Brain microvascular endothelial cell (primary cell): ENCODE data around the gene STK39.

Experiments used
- DNase-seq: peaks from one replicate; pipeline ENCODE4 v3.0.0-alpha.2; 2020
- H3K27ac ChIP-seq: fragments of 250-450 bp; sonication (Bioruptor Pico); 2 replicates; pipeline ENCODE4 v1.5.1; 2020; ENCODE audit warnings: mild to moderate bottlenecking, moderate library complexity
- H3K27me3 ChIP-seq: fragments of 250-450 bp; sonication (Bioruptor Pico); replicated peaks from 2 replicates; pipeline ENCODE4 v1.5.1; 2020; ENCODE audit warnings: mild to moderate bottlenecking
- H3K36me3 ChIP-seq: fragments of 250-450 bp; sonication (Bioruptor Pico); replicated peaks from 2 replicates; pipeline ENCODE4 v1.5.1; 2020; ENCODE audit warnings: mild to moderate bottlenecking
- H3K4me3 ChIP-seq: 2 replicates; pipeline ENCODE4 v1.5.1; 2011; ENCODE audit warnings: low read depth, mild to moderate bottlenecking, control low read depth, low read length, moderate library complexity
- CTCF ChIP-seq: IDR thresholded peaks from 2 replicates; pipeline ENCODE4 v1.5.1; 2011; ENCODE audit warnings: low read depth, mild to moderate bottlenecking, moderate library complexity, low read length, control low read depth, inconsistent platforms; ENCODE audit errors: missing control alignments
- in situ Hi-C: cut with HindIII; loops from 2 replicates; pipeline ENCODE4 v1.10.0; 2017; ENCODE audit warnings: low sequenced_read_pairs, low pct_ligation_motif_present

Gene STK39

GRCh38 chr2:167940734-167941507 is 306.5 kb downstream of the STK39 start:
- Histone ChIP-seq H3K27ac (no peak overlapping the region), H3K27me3 (no peaks in the 10 kb centered on the region), H3K4me3 (no peak overlapping the region), H3K36me3 (no peaks in the 10 kb centered on the region)
- DNase-seq = no peak
- in situ Hi-C loops = no loop called here
- TF ChIP-seq CTCF = no peak

- H3K27ac ChIP-seq = no peak overlapping the region
- in situ Hi-C loops = no loop called here
Measured at GRCh38 chr2:167940346-167940725, 307.1 kb downstream of the STK39 start.

GRCh38 chr2:167939514-167940345 is 307.7 kb downstream of the STK39 start:
- in situ Hi-C loops = no loop called here
- Histone ChIP-seq H3K4me3 (no peak overlapping the region), H3K27ac (no peak overlapping the region), H3K36me3 (no peaks in the 10 kb centered on the region), H3K27me3 (no peaks in the 10 kb centered on the region)
- no peak for TF ChIP-seq CTCF
- no peak for DNase-seq

More at GRCh38 chr2:167940346-167940725, 307.1 kb downstream of the STK39 start:
- TF ChIP-seq CTCF = no peak
- Histone ChIP-seq H3K27me3 (no peaks in the 10 kb centered on the region), H3K4me3 (no peak overlapping the region), H3K36me3 (no peaks in the 10 kb centered on the region)
- no peak for DNase-seq

- Histone ChIP-seq H3K4me3 (no peak overlapping the region), H3K27me3 (no peaks in the 10 kb centered on the region), H3K27ac (no peak overlapping the region), H3K36me3 (no peaks in the 10 kb centered on the region)
- in situ Hi-C loops = no loop called here
- TF ChIP-seq CTCF = no peak
- DNase-seq = no peak
Measured at GRCh38 chr2:167937403-167937802, 310.0 kb downstream of the STK39 start.

- in situ Hi-C loops = no loop called here
- H3K36me3 ChIP-seq = no peaks in the 10 kb centered on the region
- H3K27me3 ChIP-seq = no peaks in the 10 kb centered on the region
- DNase-seq = no peak
- TF ChIP-seq CTCF = no peak
- no peak overlapping the region for H3K27ac ChIP-seq
- no peak overlapping the region for H3K4me3 ChIP-seq
Measured at GRCh38 chr2:167935803-167936110, 311.6 kb downstream of the STK39 start.
